HepG2 (cell line): ENCODE data around the gene ARTN. TPM values are rescaled to one million over a fixed set of nuclear protein-coding genes. Genes with fewer than 3 reads are reported as not detected.

Experiments used
- ATAC-seq: fragments of 200-7000 bp; cut with Tn5 transposase; 3 replicates; pipeline ENCODE4 v1.9.1; 2020; ENCODE audit warnings: mild to moderate bottlenecking, moderate library complexity
- BruUV-seq: library from RNA; stranded (reverse); fragments of 400-500 nt; replicated peaks from 2 replicates; lab custom pipeline; 2021; lab: Mats Ljungman, UMichigan
- CTCF ChIA-PET: fragments of 300-600 bp; formaldehyde crosslinking; extraction: SDS; loops from one replicate; lab custom pipeline; 2021; ENCODE audit warnings: low total read pairs, inconsistent platforms, low intra/inter-chr PET ratio; lab: Yijun Ruan, JAX
- POLR2A ChIA-PET: fragments of 350-600 bp; sonication (Branson Sonifier 250); formaldehyde crosslinking; loops from one replicate; lab custom pipeline; 2020; ENCODE audit warnings: antibody characterized with exemption, inconsistent platforms; lab: Yijun Ruan, JAX
- DNase-seq: peaks from one replicate; pipeline ENCODE4 v3.0.0-alpha.2; 2015; ENCODE audit warnings: low spot score
- FAIRE-seq: peaks from 3 replicates; lab custom pipeline; 2011; peaks lifted over from hg19 to GRCh38; lab: Jason Lieb, UNC
- H2AFZ ChIP-seq: one replicate; pipeline ENCODE4 v1.6.1; 2011; ENCODE audit warnings: low read length, inconsistent platforms
- H3K27ac ChIP-seq: fragments of 300-600 bp; 3 replicates; pipeline ENCODE4 v1.8.0; 2011; ENCODE audit warnings: mixed run types, mild to moderate bottlenecking, mixed read lengths, low read length, inconsistent platforms; ENCODE audit not compliant: insufficient read depth; ENCODE audit errors: extremely low read length
- H3K27me3 ChIP-seq, 2 experiments: fragments of 200-600 bp in 1 of 2; 2 replicates in 1 of 2; 3 replicates in 1 of 2; pipeline versions ENCODE4 v1.6.0 to v1.8.0; 2011; ENCODE audit warnings: low read length in 2 of 2, mild to moderate bottlenecking in 2 of 2, moderate library complexity in 2 of 2, inconsistent platforms in 1 of 2; ENCODE audit not compliant: insufficient read depth in 2 of 2, control insufficient read depth in 1 of 2
- H3K36me3 ChIP-seq, 2 experiments: fragments of 200-600 bp in 1 of 2; replicated peaks in 1 of 2; 2 replicates in 1 of 2; 3 replicates in 1 of 2; pipeline versions ENCODE4 v1.5.1 to v1.8.0; 2011; ENCODE audit warnings: low read length in 2 of 2, inconsistent platforms in 1 of 2; ENCODE audit not compliant: insufficient read depth in 2 of 2, control insufficient read depth in 1 of 2
- H3K4me1 ChIP-seq: 2 replicates; pipeline ENCODE4 v1.5.1; 2012; ENCODE audit warnings: low read length, inconsistent platforms; ENCODE audit not compliant: insufficient read depth
- H3K4me2 ChIP-seq: 2 replicates; pipeline ENCODE4 v1.6.0; 2011; ENCODE audit warnings: low read depth, low read length, inconsistent platforms
- H3K4me3 ChIP-seq, 3 experiments: fragments of 200-600 bp in 1 of 3; sonication (generic), shearing (Covaris generic) in 1 of 3; replicated peaks in 1 of 3; 2 replicates each; pipeline ENCODE4 v1.5.1; 2011 to 2016; ENCODE audit warnings: low read length in 3 of 3, inconsistent platforms in 2 of 3, low read depth in 2 of 3, mild to moderate bottlenecking in 2 of 3, control low read depth in 1 of 3, mixed read lengths in 1 of 3; ENCODE audit not compliant: insufficient read depth in 1 of 3
- H3K79me2 ChIP-seq: one replicate; pipeline ENCODE4 v1.6.1; 2011; ENCODE audit warnings: low read length, inconsistent platforms; ENCODE audit not compliant: insufficient read depth
- H3K9ac ChIP-seq: 2 replicates; pipeline ENCODE4 v1.6.0; 2011; ENCODE audit warnings: mild to moderate bottlenecking, low read depth, low read length, inconsistent platforms; ENCODE audit not compliant: insufficient read depth
- H3K9me3 ChIP-seq: 2 replicates; pipeline ENCODE4 v1.5.1; 2012; ENCODE audit warnings: mild to moderate bottlenecking, low read length
- H4K20me1 ChIP-seq: 2 replicates; pipeline ENCODE4 v1.6.0; 2011; ENCODE audit warnings: inconsistent platforms, mild to moderate bottlenecking, low read length, moderate library complexity; ENCODE audit not compliant: insufficient read depth
- FOXO1 ChIP-seq: sonication (generic); formaldehyde crosslinking; IDR thresholded peaks from 2 replicates; pipeline ENCODE4 v1.4.0; 2020; ENCODE audit warnings: missing genetic modification reagents
- HCFC1 ChIP-seq: fragments of 150-350 bp; IDR thresholded peaks from 2 replicates; pipeline ENCODE4 v1.6.1; 2014; ENCODE audit warnings: low read depth, low read length
- MAFG ChIP-seq: sonication (generic); formaldehyde crosslinking; IDR thresholded peaks from 2 replicates; pipeline ENCODE4 v1.5.1; 2020; ENCODE audit warnings: mild to moderate bottlenecking, missing genetic modification reagents
- MTA1 ChIP-seq: sonication (generic); formaldehyde crosslinking; IDR thresholded peaks from 2 replicates; pipeline ENCODE4 v1.4.0; 2020; ENCODE audit warnings: missing genetic modification reagents, mild to moderate bottlenecking, borderline replicate concordance
- RBFOX2 ChIP-seq: fragments of 200-400 bp; formaldehyde crosslinking; IDR thresholded peaks from 2 replicates; pipeline ENCODE4 v1.6.1; 2017; ENCODE audit warnings: low read depth, mild to moderate bottlenecking, low read length
- TAF15 ChIP-seq: fragments of 200-400 bp; formaldehyde crosslinking; IDR thresholded peaks from one replicate; pipeline ENCODE4 v1.6.1; 2018; ENCODE audit warnings: mild to moderate bottlenecking, low read depth, low read length; ENCODE audit not compliant: poor library complexity, severe bottlenecking
- TBX2 ChIP-seq: sonication (generic); formaldehyde crosslinking; IDR thresholded peaks from 2 replicates; pipeline ENCODE4 v1.5.0; 2020; ENCODE audit warnings: missing genetic modification reagents, mild to moderate bottlenecking, borderline replicate concordance
- U2AF2 ChIP-seq: fragments of 200-400 bp; formaldehyde crosslinking; IDR thresholded peaks from 2 replicates; pipeline ENCODE4 v1.6.1; 2017; ENCODE audit warnings: low read depth, mild to moderate bottlenecking, low read length
- ZNF180 ChIP-seq: sonication (generic); formaldehyde crosslinking; IDR thresholded peaks from 2 replicates; pipeline ENCODE4 v1.4.0; 2020; ENCODE audit warnings: low read depth, missing genetic modification reagents, borderline replicate concordance
- ZNF451 ChIP-seq: sonication (generic); formaldehyde crosslinking; IDR thresholded peaks from 2 replicates; pipeline ENCODE4 v1.5.0; 2020; ENCODE audit warnings: mild to moderate bottlenecking, missing genetic modification reagents
- ZNF558 ChIP-seq: sonication (generic); formaldehyde crosslinking; IDR thresholded peaks from 2 replicates; pipeline ENCODE4 v1.9.0; 2022; ENCODE audit warnings: mild to moderate bottlenecking, missing genetic modification reagents, borderline replicate concordance
- WGBS: methylation state at CpG from one replicate; pipeline ENCODE4 v1.1.6; 2017; ENCODE audit warnings: low lambda C conversion rate; 5-methylcytosine and 5-hydroxymethylcytosine counted together
- in situ Hi-C: cut with HindIII; loops from 2 replicates; pipeline ENCODE4 v1.10.0; 2017; ENCODE audit warnings: low pct_unique_long_range_greater_than_20kb; ENCODE audit not compliant: extremely low pct_ligation_motif_present
- intact Hi-C: fragments of 100-400 bp; cut with micrococcal nuclease; formaldehyde crosslinking; loops from one replicate; pipeline ENCODE4 v1.10.0; 2022; ENCODE audit not compliant: unreplicated experiment
- polyA plus RNA-seq, 8 experiments: library from polyadenylated mRNA; depleted of rRNA in 3 of 8; stranded (reverse) in 7 of 8; unstranded in 1 of 8; fragments of >200 nt; fragmentation: Illumina TruSeq in 4 of 8; extraction: Trizol in 4 of 8; gene quantifications; 2 replicates each; pipeline versions ENCODE4 v1.2.1 to v1.2.3, GENCODE V29; 2011 to 2016; ENCODE audit warnings: low read depth in 4 of 8, missing spikeins in 1 of 8, mixed read lengths in 1 of 8; ENCODE audit not compliant: insufficient read depth in 1 of 8
- total RNA-seq, 5 experiments: library from RNA; depleted of rRNA; stranded (reverse); fragments of >200 nt; fragmentation: Illumina TruSeq; extraction: Trizol; gene quantifications; 2 replicates each; pipeline ENCODE4 v1.2.3, GENCODE V29; 2016; ENCODE audit warnings: low read depth in 1 of 5
- TF ChIP-seq, protein P1 (sequence below): sonication (generic); formaldehyde crosslinking; IDR thresholded peaks from 2 replicates; pipeline ENCODE4 v1.9.0; 2021; ENCODE audit warnings: missing genetic modification reagents, mild to moderate bottlenecking, borderline replicate concordance

ARTN gene
- total and polyA plus RNA-seq, 2 of the 13 experiments (the other 11 are each of a cell fraction or from before 2014, with no cell fraction given): 0.11 to 0.62 TPM

DNA sequence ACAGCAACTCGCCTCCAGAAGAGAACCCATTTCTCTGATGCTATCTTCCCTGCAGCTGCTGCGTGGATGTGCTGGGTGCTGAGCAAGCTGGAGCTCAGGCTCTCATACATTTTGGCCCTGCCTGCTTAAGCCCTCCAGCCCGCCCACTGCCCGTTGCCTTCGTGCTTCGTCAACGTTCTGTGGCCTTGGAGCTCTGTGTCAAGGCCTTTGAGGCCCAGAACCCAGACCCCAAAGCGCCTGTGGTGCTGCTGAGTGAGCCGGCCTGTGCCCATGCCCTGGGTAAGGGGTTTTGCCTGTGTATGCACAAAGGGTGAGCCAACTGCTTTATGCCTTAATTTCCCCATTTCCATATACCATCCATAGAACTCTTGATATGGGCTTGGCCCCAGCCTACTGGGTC, 37.3 kb downstream of the ARTN start (continued):
- TF ChIP-seq, protein P1, sequence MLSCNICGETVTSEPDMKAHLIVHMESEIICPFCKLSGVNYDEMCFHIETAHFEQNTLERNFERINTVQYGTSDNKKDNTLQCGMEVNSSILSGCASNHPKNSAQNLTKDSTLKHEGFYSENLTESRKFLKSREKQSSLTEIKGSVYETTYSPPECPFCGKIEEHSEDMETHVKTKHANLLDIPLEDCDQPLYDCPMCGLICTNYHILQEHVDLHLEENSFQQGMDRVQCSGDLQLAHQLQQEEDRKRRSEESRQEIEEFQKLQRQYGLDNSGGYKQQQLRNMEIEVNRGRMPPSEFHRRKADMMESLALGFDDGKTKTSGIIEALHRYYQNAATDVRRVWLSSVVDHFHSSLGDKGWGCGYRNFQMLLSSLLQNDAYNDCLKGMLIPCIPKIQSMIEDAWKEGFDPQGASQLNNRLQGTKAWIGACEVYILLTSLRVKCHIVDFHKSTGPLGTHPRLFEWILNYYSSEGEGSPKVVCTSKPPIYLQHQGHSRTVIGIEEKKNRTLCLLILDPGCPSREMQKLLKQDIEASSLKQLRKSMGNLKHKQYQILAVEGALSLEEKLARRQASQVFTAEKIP: no peak
- no peak for TF ChIP-seq MAFG (CRISPR knock-in tag)
- no peak for TF ChIP-seq RBFOX2
- no peak for TF ChIP-seq TAF15
- no peak for TF ChIP-seq ZNF451 (CRISPR knock-in tag)
- TF ChIP-seq ZNF558: no peak
- TF ChIP-seq ZNF180 (CRISPR knock-in tag): no peak
- no peak for TF ChIP-seq HCFC1
- TF ChIP-seq MTA1 (CRISPR knock-in tag): no peak
- no peak for TF ChIP-seq TBX2 (CRISPR knock-in tag)

DNA sequence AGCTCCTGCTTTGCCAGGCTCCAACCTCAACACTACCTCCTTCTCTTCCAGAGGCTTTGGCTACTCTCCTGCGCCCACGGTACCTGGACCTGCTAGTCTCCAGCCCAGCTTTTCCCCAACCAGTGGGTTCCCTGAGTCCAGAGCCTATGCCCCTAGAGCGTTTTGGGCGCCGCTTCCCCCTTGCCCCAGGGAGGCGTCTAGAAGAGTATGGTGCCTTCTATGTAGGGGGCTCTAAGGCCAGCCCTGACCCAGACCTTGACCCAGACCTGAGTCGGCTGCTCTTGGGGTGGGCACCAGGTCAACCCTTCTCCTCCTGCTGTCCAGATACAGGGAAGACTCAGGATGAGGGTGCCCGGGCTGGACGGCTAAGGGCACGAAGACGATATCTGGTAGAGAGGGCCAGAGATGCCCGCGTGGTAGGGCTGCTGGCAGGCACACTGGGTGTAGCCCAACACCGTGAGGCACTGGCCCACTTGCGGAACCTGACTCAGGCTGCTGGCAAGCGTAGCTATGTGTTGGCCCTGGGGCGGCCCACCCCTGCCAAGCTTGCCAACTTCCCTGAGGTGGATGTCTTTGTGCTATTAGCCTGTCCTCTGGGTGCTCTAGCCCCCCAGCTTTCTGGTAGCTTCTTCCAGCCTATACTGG, 37.9 kb downstream of the ARTN start:
- DNase-seq (no peak), ATAC-seq (no peak)
- in situ Hi-C loops: no loop called here
- Histone ChIP-seq H2AFZ (no peak overlapping the region), H3K79me2 (peaks cover 25% of the 10 kb centered on the region), H3K4me3 (peak overlapping the region in 2 of 3 experiments; percentile 91 to 94; a peak in 3 of 6 replicates), H4K20me1 (peaks cover 3% of the 10 kb centered on the region; the same call in 1 of the 2 replicates), H3K27me3 (no peaks in the 10 kb centered on the region), H3K9ac (no peak overlapping the region), H3K9me3 (no peaks in the 10 kb centered on the region), H3K4me2 (peak overlapping the region; percentile 75; the same call in 1 of the 2 replicates)
- WGBS: 97% methylated on average over 14 of the region's 17 CpGs
- intact Hi-C loops: no loop called here
- POLR2A ChIA-PET: interaction anchor here (1.9 kb wide), 1 partner anchor 24 kb away, joined by 10 read pairs; the partner anchor contains the start of gene IPO13
- BruUV-seq: no TSS peak
- TF ChIP-seq FOXO1: no peak
- TF ChIP-seq U2AF2: no peak
- TF ChIP-seq, all 625 proteins: peak for 0
- CTCF ChIA-PET: no interaction called here
- no peak for FAIRE-seq
- H3K36me3 ChIP-seq: peaks cover 1 to 2% of the 10 kb centered on the region in 2 experiments; a peak in 2 of 5 replicates
- peaks cover 31% of the 10 kb centered on the region for H3K4me1 ChIP-seq
- H3K27ac ChIP-seq: no peak overlapping the region
